Astrocyte of the cerebellum (primary cell): ENCODE data around the gene SNAPIN.

Experiments
- DNase-seq: peaks from one replicate; pipeline ENCODE4 v3.0.0-alpha.2; 2011; ENCODE audit warnings: low read depth
- H3K4me3 ChIP-seq: 2 replicates; pipeline ENCODE4 v1.5.1; 2011; ENCODE audit warnings: mild to moderate bottlenecking, low read depth, low read length, moderate library complexity
- in situ Hi-C: cut with HindIII; loops from 2 replicates; pipeline ENCODE4 v1.10.0; 2017; ENCODE audit warnings: low sequenced_read_pairs
- TF ChIP-seq, protein P1 (sequence below): IDR thresholded peaks from 2 replicates; pipeline ENCODE4 v1.5.1; 2012; ENCODE audit warnings: low read length, low read depth, moderate library complexity, mild to moderate bottlenecking; ENCODE audit errors: missing control alignments

SNAPIN gene

DNA sequence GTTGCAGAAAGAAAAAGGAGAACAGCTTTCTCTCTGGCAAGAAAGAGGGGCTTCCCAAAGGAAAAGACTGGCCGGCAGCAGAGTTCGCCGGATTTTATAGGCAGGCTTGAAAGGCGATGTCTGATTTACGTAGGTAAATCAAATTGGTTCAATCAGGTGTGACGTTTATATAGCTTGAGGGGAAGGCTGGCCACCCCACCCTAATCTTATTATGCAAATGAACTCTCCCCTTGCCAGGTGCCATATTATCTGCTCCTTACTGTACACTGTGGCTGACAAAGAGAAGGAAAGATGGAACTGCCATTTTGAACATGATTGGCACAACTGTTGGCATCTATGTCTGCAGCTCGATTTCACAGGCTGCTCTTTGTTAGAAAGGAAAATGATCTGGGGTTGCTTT, 52.5 kb downstream of the SNAPIN start:
- in situ Hi-C loops, result no loop called here
- DNase-seq, result no peak
- TF ChIP-seq, protein P1, sequence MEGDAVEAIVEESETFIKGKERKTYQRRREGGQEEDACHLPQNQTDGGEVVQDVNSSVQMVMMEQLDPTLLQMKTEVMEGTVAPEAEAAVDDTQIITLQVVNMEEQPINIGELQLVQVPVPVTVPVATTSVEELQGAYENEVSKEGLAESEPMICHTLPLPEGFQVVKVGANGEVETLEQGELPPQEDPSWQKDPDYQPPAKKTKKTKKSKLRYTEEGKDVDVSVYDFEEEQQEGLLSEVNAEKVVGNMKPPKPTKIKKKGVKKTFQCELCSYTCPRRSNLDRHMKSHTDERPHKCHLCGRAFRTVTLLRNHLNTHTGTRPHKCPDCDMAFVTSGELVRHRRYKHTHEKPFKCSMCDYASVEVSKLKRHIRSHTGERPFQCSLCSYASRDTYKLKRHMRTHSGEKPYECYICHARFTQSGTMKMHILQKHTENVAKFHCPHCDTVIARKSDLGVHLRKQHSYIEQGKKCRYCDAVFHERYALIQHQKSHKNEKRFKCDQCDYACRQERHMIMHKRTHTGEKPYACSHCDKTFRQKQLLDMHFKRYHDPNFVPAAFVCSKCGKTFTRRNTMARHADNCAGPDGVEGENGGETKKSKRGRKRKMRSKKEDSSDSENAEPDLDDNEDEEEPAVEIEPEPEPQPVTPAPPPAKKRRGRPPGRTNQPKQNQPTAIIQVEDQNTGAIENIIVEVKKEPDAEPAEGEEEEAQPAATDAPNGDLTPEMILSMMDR, result no peak
- H3K4me3 ChIP-seq, result no peak overlapping the region
